Measurements from ENCODE around the gene EIF1. TPM values are rescaled to one million over a fixed set of nuclear protein-coding genes. Genes with fewer than 3 reads are reported as not detected.

Gene EIF1
- total and polyA plus RNA-seq, 2 donors (not counting 3 experiments of a cell fraction or from before 2014, with no cell fraction given), result 168 to 814 TPM

DNA sequence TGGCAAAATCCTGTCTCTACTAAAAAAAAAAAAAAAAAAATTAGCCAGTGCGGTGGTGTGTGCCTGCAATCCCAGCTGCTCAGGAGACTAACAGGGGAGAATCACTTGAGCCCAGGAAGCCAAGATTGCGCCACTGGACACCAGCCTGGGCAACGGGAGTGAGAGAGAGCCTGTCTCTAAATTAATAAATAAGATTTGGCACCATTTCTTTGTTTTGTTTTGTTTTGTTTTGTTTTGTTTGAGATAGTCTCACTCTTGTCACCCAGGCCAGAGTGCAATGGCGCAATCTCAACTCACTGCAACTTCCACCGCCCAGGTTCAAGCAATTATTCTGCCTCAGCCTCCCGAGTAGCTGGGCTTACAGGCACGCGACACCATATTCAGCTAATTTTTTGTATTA is 14.0 kb downstream of the EIF1 start:
- H3K9ac ChIP-seq (replicated peaks; ENCODE audit: extremely low read depth, insufficient read depth, low read length), result no peak overlapping the region
- no peaks in the 10 kb centered on the region for H3K9me3 ChIP-seq (replicated peaks; ENCODE audit: control insufficient read depth, insufficient read depth, low read length)
- H3K27me3 ChIP-seq (ENCODE audit: control insufficient read depth in 2 of 2, insufficient read depth in 2 of 2, low read length in 2 of 2), result no peaks in the 10 kb centered on the region
- POLR2A ChIA-PET, result no interaction called here
- no peak for FAIRE-seq
- no peak overlapping the region for H3K4me2 ChIP-seq (ENCODE audit: insufficient read depth, low read length)
- no peaks in the 10 kb centered on the region for H4K20me1 ChIP-seq (replicated peaks; ENCODE audit: control insufficient read depth, extremely low read depth, insufficient read depth, low read length)
- CTCF ChIA-PET, result interaction anchor here (1.2 kb wide), 1 partner anchor 35 kb away, joined by 3 read pairs; no protein-coding TSS in a partner anchor
- DNase-seq (ENCODE audit: low read depth, low spot score), result no peak
- H3K27ac ChIP-seq (ENCODE audit: insufficient read depth, low read depth, low read length), result no peak overlapping the region
- no peaks in the 10 kb centered on the region for H3K9me1 ChIP-seq (replicated peaks; ENCODE audit: control insufficient read depth, extremely low read depth, insufficient read depth, low read length)
- H2AFZ ChIP-seq (ENCODE audit: low read depth, low read length), result no peak overlapping the region
- H3K36me3 ChIP-seq (ENCODE audit: control insufficient read depth in 2 of 2, extremely low read depth in 1 of 2, insufficient read depth in 2 of 2, low read length in 2 of 2), result no peaks in the 10 kb centered on the region
- H3K4me1 ChIP-seq (ENCODE audit: control insufficient read depth, extremely low read depth, insufficient read depth, low read length), result no peaks in the 10 kb centered on the region
- H3K79me2 ChIP-seq (ENCODE audit: control insufficient read depth, insufficient read depth, low read length), result no peaks in the 10 kb centered on the region
- dilution Hi-C loops (cut with MboI; ENCODE audit: extremely low pct_ligation_motif_present, low sequenced_read_pairs), result no loop called here
- H3K4me3 ChIP-seq (replicated peaks in 1 of 3; ENCODE audit: insufficient read depth in 1 of 3, low read depth in 1 of 3, low read length in 3 of 3), result no peak overlapping the region
- BruUV-seq (replicated peaks), result no TSS peak
- intact Hi-C loops (cut with micrococcal nuclease), result no loop called here
- TF ChIP-seq MYC (IDR thresholded peaks at IDR 0.05; ENCODE audit: low read depth, low read length), result no peak
- no peak for TF ChIP-seq GATA2 (IDR thresholded peaks at IDR 0.05; ENCODE audit: insufficient read depth, insufficient read length, low read depth, low read length)
- no peak for TF ChIP-seq POLR2AphosphoS5 (IDR thresholded peaks at IDR 0.05; ENCODE audit: insufficient read depth, low read depth, low read length)
- TF ChIP-seq POLR2A (IDR thresholded peaks at IDR 0.05; ENCODE audit: low read depth, low read length), result no peak
- TF ChIP-seq, protein P1, sequence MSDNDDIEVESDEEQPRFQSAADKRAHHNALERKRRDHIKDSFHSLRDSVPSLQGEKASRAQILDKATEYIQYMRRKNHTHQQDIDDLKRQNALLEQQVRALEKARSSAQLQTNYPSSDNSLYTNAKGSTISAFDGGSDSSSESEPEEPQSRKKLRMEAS (IDR thresholded peaks at IDR 0.05; ENCODE audit: insufficient read depth, insufficient read length), result no peak
- TF ChIP-seq, protein P2, sequence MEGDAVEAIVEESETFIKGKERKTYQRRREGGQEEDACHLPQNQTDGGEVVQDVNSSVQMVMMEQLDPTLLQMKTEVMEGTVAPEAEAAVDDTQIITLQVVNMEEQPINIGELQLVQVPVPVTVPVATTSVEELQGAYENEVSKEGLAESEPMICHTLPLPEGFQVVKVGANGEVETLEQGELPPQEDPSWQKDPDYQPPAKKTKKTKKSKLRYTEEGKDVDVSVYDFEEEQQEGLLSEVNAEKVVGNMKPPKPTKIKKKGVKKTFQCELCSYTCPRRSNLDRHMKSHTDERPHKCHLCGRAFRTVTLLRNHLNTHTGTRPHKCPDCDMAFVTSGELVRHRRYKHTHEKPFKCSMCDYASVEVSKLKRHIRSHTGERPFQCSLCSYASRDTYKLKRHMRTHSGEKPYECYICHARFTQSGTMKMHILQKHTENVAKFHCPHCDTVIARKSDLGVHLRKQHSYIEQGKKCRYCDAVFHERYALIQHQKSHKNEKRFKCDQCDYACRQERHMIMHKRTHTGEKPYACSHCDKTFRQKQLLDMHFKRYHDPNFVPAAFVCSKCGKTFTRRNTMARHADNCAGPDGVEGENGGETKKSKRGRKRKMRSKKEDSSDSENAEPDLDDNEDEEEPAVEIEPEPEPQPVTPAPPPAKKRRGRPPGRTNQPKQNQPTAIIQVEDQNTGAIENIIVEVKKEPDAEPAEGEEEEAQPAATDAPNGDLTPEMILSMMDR (IDR thresholded peaks at IDR 0.05; ENCODE audit: extremely low read depth in 1 of 2, insufficient read depth in 1 of 2, low read depth in 1 of 2, low read length in 2 of 2), result no peak
- no peak for TF ChIP-seq EZH2 (IDR thresholded peaks at IDR 0.05; ENCODE audit: borderline replicate concordance, low read depth, low read length, severe bottlenecking)
- no peak for TF ChIP-seq FOS (IDR thresholded peaks at IDR 0.05; ENCODE audit: borderline replicate concordance, insufficient read depth, low read length)
- no peak for TF ChIP-seq JUN (IDR thresholded peaks at IDR 0.05; ENCODE audit: borderline replicate concordance, insufficient read depth, insufficient read length, low read depth)

Measured in endothelial cell of umbilical vein (primary cell).